WTC11 (cell line): ENCODE measurements around the gene ZNF681. TPM values are rescaled to one million over a fixed set of nuclear protein-coding genes. Genes with fewer than 3 reads are reported as not detected.

ENCODE experiments used
- ATAC-seq: fragments of 200-7000 bp; cut with Tn5 transposase; 2 replicates; pipeline ENCODE4 v1.10.0; 2021; ENCODE audit warnings: mild to moderate bottlenecking, moderate library complexity
- CTCF ChIA-PET: fragments of 300-600 bp; sonication (Branson Sonifier 250); formaldehyde crosslinking; loops from one replicate; lab custom pipeline; 2021; ENCODE audit warnings: antibody characterized with exemption; lab: Charles Lee
- POLR2A ChIA-PET: fragments of 350-600 bp; sonication (Branson Sonifier 250); formaldehyde crosslinking; loops from one replicate; lab custom pipeline; 2021; ENCODE audit warnings: antibody characterized with exemption; lab: Charles Lee
- DNase-seq: peaks from one replicate; pipeline ENCODE4 v3.0.0; 2021; ENCODE audit warnings: low spot score
- H3K27ac Mint-ChIP-seq: 2 replicates; pipeline ENCODE4 v1.8.0; 2021; ENCODE audit warnings: mixed read lengths
- H3K27me3 Mint-ChIP-seq: 2 replicates; pipeline ENCODE4 v1.8.0; 2021; ENCODE audit warnings: low read depth, mild to moderate bottlenecking, moderate library complexity, mixed read lengths
- H3K36me3 Mint-ChIP-seq: 2 replicates; pipeline ENCODE4 v1.8.0; 2021; ENCODE audit warnings: mixed read lengths
- H3K4me1 Mint-ChIP-seq: 2 replicates; pipeline ENCODE4 v1.8.0; 2022; ENCODE audit warnings: mixed read lengths
- H3K4me3 Mint-ChIP-seq: 2 replicates; pipeline ENCODE4 v1.8.0; 2021; ENCODE audit warnings: mild to moderate bottlenecking, moderate library complexity, mixed read lengths
- H3K9me3 Mint-ChIP-seq: 2 replicates; pipeline ENCODE4 v1.8.0; 2021; ENCODE audit warnings: mixed read lengths
- ETV6 ChIP-seq: sonication (generic); formaldehyde crosslinking; IDR thresholded peaks from 2 replicates; pipeline ENCODE4 v1.8.1; 2022; ENCODE audit warnings: mild to moderate bottlenecking, missing genetic modification reagents
- GTF2I ChIP-seq: fragments of 250-450 bp; sonication (Bioruptor Pico); conservative IDR thresholded peaks from 2 replicates; pipeline ENCODE4 v1.4.0; 2021; ENCODE audit warnings: mild to moderate bottlenecking
- NFYB ChIP-seq: sonication (generic); formaldehyde crosslinking; conservative IDR thresholded peaks from 2 replicates; pipeline ENCODE4 v1.8.0; 2022; ENCODE audit warnings: low read depth, missing genetic modification reagents
- TEAD1 ChIP-seq: sonication (generic); formaldehyde crosslinking; IDR thresholded peaks from 2 replicates; pipeline ENCODE4 v1.8.0; 2022; ENCODE audit warnings: mild to moderate bottlenecking, missing genetic modification reagents
- ZNF121 ChIP-seq: sonication (generic); formaldehyde crosslinking; IDR thresholded peaks from 2 replicates; pipeline ENCODE4 v1.8.0; 2023; ENCODE audit warnings: missing genetic modification reagents
- ZNF396 ChIP-seq: fragments of 250-450 bp; sonication (Bioruptor Pico); IDR thresholded peaks from 2 replicates; pipeline ENCODE4 v1.8.0; 2021; ENCODE audit warnings: mild to moderate bottlenecking, moderate library complexity, borderline replicate concordance
- total RNA-seq: library from RNA; stranded (reverse); gene quantifications from 3 replicates; pipeline ENCODE4 v1.2.3, GENCODE V29; 2021
- TF ChIP-seq, protein P1 (sequence below): sonication (generic); formaldehyde crosslinking; IDR thresholded peaks from 2 replicates; pipeline ENCODE4 v1.8.0; 2022; ENCODE audit warnings: missing genetic modification reagents
- TF ChIP-seq, protein P2 (sequence below): sonication (generic); formaldehyde crosslinking; IDR thresholded peaks from 2 replicates; pipeline ENCODE4 v1.8.0; 2022; ENCODE audit warnings: mild to moderate bottlenecking, missing genetic modification reagents
- TF ChIP-seq, protein P3 (sequence below): fragments of 250-450 bp; sonication (Bioruptor Pico); IDR thresholded peaks from 2 replicates; pipeline ENCODE4 v1.9.0; 2021; ENCODE audit warnings: mild to moderate bottlenecking, borderline replicate concordance
- TF ChIP-seq, protein P4 (sequence below): sonication (generic); formaldehyde crosslinking; IDR thresholded peaks from 2 replicates; pipeline ENCODE4 v1.8.0; 2022; ENCODE audit warnings: mild to moderate bottlenecking, missing genetic modification reagents
- TF ChIP-seq, protein P5 (sequence below): sonication (generic); formaldehyde crosslinking; IDR thresholded peaks from 2 replicates; pipeline ENCODE4 v1.8.1; 2022; ENCODE audit warnings: mild to moderate bottlenecking, moderate library complexity, missing genetic modification reagents
- TF ChIP-seq, protein P6 (sequence below): sonication (generic); formaldehyde crosslinking; IDR thresholded peaks from 2 replicates; pipeline ENCODE4 v1.8.1; 2023; ENCODE audit warnings: mild to moderate bottlenecking, missing genetic modification reagents
- TF ChIP-seq, protein P7 (sequence below): sonication (generic); formaldehyde crosslinking; IDR thresholded peaks from 2 replicates; pipeline ENCODE4 v1.8.0; 2022; ENCODE audit warnings: mild to moderate bottlenecking, missing genetic modification reagents
- TF ChIP-seq, protein P8 (sequence below): fragments of 250-450 bp; sonication (Bioruptor Pico); IDR thresholded peaks from 2 replicates; pipeline ENCODE4 v2.1.2; 2022; ENCODE audit warnings: mild to moderate bottlenecking, moderate library complexity

ZNF681 gene
- total RNA-seq, 1 experiment from 2014 or later: 16.9 TPM

DNA sequence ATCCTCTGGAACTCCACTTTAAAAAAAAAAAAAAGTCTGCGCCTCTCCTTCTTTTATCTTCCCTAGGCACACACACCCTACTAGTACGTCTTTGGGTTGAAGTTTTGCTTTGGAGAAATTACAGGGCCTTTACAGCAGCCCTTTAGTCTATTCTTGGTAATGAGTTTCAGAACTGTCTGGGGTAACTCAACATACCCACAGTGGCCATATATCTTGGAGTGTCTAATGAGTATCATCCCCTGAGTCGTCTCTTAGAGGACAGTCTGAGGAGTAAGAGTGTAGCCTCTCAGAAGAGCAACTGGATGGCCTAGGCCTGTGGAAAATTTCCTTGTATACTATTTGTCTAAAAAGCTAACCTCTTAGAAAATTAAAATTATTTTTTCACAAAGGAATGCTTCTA lies 6.1 kb upstream of the ZNF681 start (continued):
- TF ChIP-seq, protein P1, sequence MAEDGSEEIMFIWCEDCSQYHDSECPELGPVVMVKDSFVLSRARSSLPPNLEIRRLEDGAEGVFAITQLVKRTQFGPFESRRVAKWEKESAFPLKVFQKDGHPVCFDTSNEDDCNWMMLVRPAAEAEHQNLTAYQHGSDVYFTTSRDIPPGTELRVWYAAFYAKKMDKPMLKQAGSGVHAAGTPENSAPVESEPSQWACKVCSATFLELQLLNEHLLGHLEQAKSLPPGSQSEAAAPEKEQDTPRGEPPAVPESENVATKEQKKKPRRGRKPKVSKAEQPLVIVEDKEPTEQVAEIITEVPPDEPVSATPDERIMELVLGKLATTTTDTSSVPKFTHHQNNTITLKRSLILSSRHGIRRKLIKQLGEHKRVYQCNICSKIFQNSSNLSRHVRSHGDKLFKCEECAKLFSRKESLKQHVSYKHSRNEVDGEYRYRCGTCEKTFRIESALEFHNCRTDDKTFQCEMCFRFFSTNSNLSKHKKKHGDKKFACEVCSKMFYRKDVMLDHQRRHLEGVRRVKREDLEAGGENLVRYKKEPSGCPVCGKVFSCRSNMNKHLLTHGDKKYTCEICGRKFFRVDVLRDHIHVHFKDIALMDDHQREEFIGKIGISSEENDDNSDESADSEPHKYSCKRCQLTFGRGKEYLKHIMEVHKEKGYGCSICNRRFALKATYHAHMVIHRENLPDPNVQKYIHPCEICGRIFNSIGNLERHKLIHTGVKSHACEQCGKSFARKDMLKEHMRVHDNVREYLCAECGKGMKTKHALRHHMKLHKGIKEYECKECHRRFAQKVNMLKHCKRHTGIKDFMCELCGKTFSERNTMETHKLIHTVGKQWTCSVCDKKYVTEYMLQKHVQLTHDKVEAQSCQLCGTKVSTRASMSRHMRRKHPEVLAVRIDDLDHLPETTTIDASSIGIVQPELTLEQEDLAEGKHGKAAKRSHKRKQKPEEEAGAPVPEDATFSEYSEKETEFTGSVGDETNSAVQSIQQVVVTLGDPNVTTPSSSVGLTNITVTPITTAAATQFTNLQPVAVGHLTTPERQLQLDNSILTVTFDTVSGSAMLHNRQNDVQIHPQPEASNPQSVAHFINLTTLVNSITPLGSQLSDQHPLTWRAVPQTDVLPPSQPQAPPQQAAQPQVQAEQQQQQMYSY (CRISPR knock-in tag): no peak

DNA sequence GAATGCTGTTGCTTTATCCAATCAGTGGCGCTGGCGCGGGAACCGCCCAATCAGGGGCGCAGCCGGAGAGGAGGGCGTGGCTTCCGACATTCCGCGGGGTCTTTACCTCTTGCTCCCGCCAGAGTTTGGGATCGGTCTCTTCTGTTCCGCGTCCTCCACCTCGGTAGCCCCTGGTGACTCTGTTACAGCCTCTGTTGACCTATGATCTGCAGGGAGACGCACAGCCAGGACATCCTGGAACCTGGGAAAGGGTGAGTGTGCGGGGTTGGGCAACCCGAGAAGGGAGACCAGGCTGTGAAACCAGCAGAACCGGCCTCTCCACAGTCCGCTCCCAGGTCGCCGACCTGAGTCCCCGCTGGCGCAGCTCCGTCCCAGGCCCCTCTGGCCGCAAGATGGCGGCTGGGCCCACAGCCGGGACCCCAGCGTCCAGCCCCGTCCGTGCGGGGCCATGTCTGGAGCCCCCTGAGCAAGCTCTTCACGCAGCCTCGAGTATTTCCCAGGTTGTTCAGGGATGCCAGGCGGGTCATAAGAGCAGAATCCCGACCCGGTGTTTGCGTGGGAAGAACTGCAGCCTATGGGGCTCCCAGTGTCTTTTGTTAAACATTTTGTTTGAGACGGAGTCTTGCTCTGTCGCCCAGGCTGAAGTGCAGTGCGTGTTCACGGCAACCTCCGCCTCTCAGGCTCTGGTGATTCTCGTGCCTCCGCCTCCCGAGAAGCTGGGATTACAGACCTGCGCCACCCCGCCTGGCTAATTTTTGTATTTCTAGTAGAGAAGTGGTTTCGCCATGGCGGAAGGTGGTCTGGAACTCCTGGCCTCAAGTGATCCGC lies 4.4 kb upstream of the ZNF681 start:
- ATAC-seq (peak; percentile 85), DNase-seq (peak; percentile 98)
- no peaks in the 10 kb centered on the region for H3K9me3 Mint-ChIP-seq
- H3K4me1 Mint-ChIP-seq: peaks cover 36% of the 10 kb centered on the region
- H3K27me3 Mint-ChIP-seq: peaks cover 21% of the 10 kb centered on the region
- H3K36me3 Mint-ChIP-seq: peaks cover 29% of the 10 kb centered on the region
- peak overlapping the region; percentile 100 for H3K4me3 Mint-ChIP-seq
- ChIA-PET CTCF (interaction anchor here (1.1 kb wide), 1 partner anchor 54 kb away, joined by 4 read pairs; no protein-coding TSS in a partner anchor), POLR2A (interaction anchor here (0.6 to 1.9 kb wide), 3 partner anchors 76 to 348 kb away, joined by 3 to 11 read pairs (median 6); partner anchors contain the start of gene ZNF675)
- peak overlapping the region; percentile 96 for H3K27ac Mint-ChIP-seq
- TF ChIP-seq, protein P2, sequence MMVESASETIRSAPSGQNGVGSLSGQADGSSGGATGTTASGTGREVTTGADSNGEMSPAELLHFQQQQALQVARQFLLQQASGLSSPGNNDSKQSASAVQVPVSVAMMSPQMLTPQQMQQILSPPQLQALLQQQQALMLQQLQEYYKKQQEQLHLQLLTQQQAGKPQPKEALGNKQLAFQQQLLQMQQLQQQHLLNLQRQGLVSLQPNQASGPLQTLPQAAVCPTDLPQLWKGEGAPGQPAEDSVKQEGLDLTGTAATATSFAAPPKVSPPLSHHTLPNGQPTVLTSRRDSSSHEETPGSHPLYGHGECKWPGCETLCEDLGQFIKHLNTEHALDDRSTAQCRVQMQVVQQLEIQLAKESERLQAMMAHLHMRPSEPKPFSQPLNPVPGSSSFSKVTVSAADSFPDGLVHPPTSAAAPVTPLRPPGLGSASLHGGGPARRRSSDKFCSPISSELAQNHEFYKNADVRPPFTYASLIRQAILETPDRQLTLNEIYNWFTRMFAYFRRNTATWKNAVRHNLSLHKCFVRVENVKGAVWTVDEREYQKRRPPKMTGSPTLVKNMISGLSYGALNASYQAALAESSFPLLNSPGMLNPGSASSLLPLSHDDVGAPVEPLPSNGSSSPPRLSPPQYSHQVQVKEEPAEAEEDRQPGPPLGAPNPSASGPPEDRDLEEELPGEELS: 0 out of 2 replicates have a peak, but pooled peaks have one; percentile 19
- TF ChIP-seq NFYB (CRISPR knock-in tag): peak; percentile 86
- TF ChIP-seq GTF2I (CRISPR knock-in tag): peak; percentile 87
- TF ChIP-seq, protein P3, sequence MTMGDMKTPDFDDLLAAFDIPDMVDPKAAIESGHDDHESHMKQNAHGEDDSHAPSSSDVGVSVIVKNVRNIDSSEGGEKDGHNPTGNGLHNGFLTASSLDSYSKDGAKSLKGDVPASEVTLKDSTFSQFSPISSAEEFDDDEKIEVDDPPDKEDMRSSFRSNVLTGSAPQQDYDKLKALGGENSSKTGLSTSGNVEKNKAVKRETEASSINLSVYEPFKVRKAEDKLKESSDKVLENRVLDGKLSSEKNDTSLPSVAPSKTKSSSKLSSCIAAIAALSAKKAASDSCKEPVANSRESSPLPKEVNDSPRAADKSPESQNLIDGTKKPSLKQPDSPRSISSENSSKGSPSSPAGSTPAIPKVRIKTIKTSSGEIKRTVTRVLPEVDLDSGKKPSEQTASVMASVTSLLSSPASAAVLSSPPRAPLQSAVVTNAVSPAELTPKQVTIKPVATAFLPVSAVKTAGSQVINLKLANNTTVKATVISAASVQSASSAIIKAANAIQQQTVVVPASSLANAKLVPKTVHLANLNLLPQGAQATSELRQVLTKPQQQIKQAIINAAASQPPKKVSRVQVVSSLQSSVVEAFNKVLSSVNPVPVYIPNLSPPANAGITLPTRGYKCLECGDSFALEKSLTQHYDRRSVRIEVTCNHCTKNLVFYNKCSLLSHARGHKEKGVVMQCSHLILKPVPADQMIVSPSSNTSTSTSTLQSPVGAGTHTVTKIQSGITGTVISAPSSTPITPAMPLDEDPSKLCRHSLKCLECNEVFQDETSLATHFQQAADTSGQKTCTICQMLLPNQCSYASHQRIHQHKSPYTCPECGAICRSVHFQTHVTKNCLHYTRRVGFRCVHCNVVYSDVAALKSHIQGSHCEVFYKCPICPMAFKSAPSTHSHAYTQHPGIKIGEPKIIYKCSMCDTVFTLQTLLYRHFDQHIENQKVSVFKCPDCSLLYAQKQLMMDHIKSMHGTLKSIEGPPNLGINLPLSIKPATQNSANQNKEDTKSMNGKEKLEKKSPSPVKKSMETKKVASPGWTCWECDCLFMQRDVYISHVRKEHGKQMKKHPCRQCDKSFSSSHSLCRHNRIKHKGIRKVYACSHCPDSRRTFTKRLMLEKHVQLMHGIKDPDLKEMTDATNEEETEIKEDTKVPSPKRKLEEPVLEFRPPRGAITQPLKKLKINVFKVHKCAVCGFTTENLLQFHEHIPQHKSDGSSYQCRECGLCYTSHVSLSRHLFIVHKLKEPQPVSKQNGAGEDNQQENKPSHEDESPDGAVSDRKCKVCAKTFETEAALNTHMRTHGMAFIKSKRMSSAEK (CRISPR knock-in tag): no peak
- 0 out of 2 replicates have a peak, but pooled peaks have one; percentile 35 for TF ChIP-seq TEAD1 (CRISPR knock-in tag)
- TF ChIP-seq, protein P4, sequence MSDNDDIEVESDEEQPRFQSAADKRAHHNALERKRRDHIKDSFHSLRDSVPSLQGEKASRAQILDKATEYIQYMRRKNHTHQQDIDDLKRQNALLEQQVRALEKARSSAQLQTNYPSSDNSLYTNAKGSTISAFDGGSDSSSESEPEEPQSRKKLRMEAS: peak; percentile 44; the same call in 1 of the 2 replicates
- TF ChIP-seq ZNF396 (CRISPR knock-in tag): no peak
- peak; percentile 100 for TF ChIP-seq ZNF121 (CRISPR knock-in tag)
- TF ChIP-seq, protein P5, sequence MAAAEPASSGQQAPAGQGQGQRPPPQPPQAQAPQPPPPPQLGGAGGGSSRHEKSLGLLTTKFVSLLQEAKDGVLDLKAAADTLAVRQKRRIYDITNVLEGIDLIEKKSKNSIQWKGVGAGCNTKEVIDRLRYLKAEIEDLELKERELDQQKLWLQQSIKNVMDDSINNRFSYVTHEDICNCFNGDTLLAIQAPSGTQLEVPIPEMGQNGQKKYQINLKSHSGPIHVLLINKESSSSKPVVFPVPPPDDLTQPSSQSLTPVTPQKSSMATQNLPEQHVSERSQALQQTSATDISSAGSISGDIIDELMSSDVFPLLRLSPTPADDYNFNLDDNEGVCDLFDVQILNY: peak; percentile 70; the same call in 1 of the 2 replicates
- TF ChIP-seq, protein P6, sequence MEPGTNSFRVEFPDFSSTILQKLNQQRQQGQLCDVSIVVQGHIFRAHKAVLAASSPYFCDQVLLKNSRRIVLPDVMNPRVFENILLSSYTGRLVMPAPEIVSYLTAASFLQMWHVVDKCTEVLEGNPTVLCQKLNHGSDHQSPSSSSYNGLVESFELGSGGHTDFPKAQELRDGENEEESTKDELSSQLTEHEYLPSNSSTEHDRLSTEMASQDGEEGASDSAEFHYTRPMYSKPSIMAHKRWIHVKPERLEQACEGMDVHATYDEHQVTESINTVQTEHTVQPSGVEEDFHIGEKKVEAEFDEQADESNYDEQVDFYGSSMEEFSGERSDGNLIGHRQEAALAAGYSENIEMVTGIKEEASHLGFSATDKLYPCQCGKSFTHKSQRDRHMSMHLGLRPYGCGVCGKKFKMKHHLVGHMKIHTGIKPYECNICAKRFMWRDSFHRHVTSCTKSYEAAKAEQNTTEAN: no peak
- TF ChIP-seq, protein P7, sequence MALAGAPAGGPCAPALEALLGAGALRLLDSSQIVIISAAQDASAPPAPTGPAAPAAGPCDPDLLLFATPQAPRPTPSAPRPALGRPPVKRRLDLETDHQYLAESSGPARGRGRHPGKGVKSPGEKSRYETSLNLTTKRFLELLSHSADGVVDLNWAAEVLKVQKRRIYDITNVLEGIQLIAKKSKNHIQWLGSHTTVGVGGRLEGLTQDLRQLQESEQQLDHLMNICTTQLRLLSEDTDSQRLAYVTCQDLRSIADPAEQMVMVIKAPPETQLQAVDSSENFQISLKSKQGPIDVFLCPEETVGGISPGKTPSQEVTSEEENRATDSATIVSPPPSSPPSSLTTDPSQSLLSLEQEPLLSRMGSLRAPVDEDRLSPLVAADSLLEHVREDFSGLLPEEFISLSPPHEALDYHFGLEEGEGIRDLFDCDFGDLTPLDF: 0 out of 2 replicates have a peak, but pooled peaks have one; percentile 24
- TF ChIP-seq, protein P8, sequence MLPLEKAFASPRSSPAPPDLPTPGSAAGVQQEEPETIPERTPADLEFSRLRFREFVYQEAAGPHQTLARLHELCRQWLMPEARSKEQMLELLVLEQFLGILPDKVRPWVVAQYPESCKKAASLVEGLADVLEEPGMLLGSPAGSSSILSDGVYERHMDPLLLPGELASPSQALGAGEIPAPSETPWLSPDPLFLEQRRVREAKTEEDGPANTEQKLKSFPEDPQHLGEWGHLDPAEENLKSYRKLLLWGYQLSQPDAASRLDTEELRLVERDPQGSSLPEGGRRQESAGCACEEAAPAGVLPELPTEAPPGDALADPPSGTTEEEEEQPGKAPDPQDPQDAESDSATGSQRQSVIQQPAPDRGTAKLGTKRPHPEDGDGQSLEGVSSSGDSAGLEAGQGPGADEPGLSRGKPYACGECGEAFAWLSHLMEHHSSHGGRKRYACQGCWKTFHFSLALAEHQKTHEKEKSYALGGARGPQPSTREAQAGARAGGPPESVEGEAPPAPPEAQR (CRISPR knock-in tag): no peak
- TF ChIP-seq ETV6 (CRISPR knock-in tag): 0 out of 2 replicates have a peak, but pooled peaks have one; percentile 43
